Duodenal mucosa (tissue), 2 donors: ENCODE data around the gene ZFYVE19.

Source experiments
- H3K27ac ChIP-seq: one replicate; pipeline ENCODE4 v1.7.0; 2013; ENCODE audit warnings: low read depth, low read length
- H3K27me3 ChIP-seq, 2 donors: one replicate each; pipeline ENCODE4 v1.7.0; 2013; ENCODE audit warnings: low read length in 2 of 2, control low read depth in 1 of 2; ENCODE audit not compliant: insufficient read depth in 2 of 2, control insufficient read depth in 1 of 2
- H3K36me3 ChIP-seq, 2 donors: one replicate each; pipeline ENCODE4 v1.7.0; 2013; ENCODE audit warnings: low read length in 2 of 2, control low read depth in 1 of 2; ENCODE audit not compliant: insufficient read depth in 2 of 2, control insufficient read depth in 1 of 2
- H3K4me1 ChIP-seq, 2 donors: one replicate each; pipeline ENCODE4 v1.7.0; 2013; ENCODE audit warnings: low read length in 2 of 2, control low read depth in 1 of 2; ENCODE audit not compliant: insufficient read depth in 2 of 2, control insufficient read depth in 1 of 2
- H3K4me3 ChIP-seq, 2 donors: one replicate each; pipeline ENCODE4 v1.7.0; 2013; ENCODE audit warnings: low read length in 2 of 2, low read depth in 1 of 2
- H3K9ac ChIP-seq, 2 donors: one replicate each; pipeline ENCODE4 v1.7.0; 2013; ENCODE audit warnings: low read length in 2 of 2, low read depth in 1 of 2
- H3K9me3 ChIP-seq, 2 donors: one replicate each; pipeline ENCODE4 v1.7.0; 2013; ENCODE audit warnings: low read length in 2 of 2, control low read depth in 1 of 2; ENCODE audit not compliant: control insufficient read depth in 1 of 2

ZFYVE19 gene

GRCh38 chr15:40812721-40813425 lies 6.0 kb downstream of the ZFYVE19 start:
- peaks cover 30 to 52% of the 10 kb centered on the region in 2 donors for H3K36me3 ChIP-seq

DNA sequence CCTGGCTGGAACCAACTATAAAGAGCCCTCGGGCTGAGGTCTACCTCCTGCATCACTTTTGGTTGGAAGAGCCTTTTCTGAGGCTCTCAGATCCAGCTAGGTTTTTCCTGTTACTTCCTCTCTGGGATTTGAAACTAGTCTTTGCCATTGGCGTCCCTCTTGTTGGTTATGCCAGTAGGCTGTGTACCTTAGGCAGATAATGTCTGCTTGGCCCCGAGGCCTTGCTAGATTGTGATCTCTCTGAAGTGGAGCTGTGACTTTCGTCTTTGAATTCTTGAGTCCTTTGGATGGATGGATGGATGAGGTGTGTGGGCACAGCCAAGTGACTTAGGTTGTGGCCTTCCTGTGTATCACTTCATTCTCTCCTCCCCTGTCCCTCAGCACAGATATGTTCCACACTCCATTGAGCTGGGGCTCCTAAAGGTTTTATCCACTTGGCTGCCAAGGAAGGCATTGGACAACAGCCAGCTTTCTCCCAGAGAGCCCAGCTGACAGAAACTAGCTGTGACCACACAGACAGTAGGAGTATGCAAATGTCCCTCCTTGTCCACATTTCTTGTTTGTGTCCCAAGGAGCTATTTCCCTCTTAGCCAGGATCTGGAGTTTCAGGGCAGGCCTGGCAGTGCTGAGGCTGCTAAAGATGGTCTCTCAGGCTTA lies 8.3 kb downstream of the ZFYVE19 start:
- no peak overlapping the region for H3K27ac ChIP-seq

More at GRCh38 chr15:40812721-40813425, 6.0 kb downstream of the ZFYVE19 start:
- no peak overlapping the region for H3K9ac ChIP-seq
- H3K27ac ChIP-seq, result no peak overlapping the region
- no peaks in the 10 kb centered on the region for H3K9me3 ChIP-seq
- H3K27me3 ChIP-seq, result no peaks in the 10 kb centered on the region
- peaks cover 11 to 22% of the 10 kb centered on the region in 2 donors for H3K4me1 ChIP-seq
- no peak overlapping the region for H3K4me3 ChIP-seq

GRCh38 chr15:40819048-40819447 lies 12.2 kb downstream of the ZFYVE19 start:
- H3K4me1 ChIP-seq, result no peaks in the 10 kb centered on the region
- no peaks in the 10 kb centered on the region for H3K9me3 ChIP-seq
- no peaks in the 10 kb centered on the region for H3K27me3 ChIP-seq
- H3K4me3 ChIP-seq, result no peak overlapping the region
- H3K9ac ChIP-seq, result no peak overlapping the region
- H3K36me3 ChIP-seq, result peaks cover 15 to 18% of the 10 kb centered on the region in 2 donors
- no peak overlapping the region for H3K27ac ChIP-seq

More for the DNA sequence above, 8.3 kb downstream of the ZFYVE19 start:
- Histone ChIP-seq H3K9me3 (no peaks in the 10 kb centered on the region), H3K9ac (no peak overlapping the region), H3K4me3 (no peak overlapping the region), H3K27me3 (no peaks in the 10 kb centered on the region), H3K36me3 (peaks cover 30 to 46% of the 10 kb centered on the region in 2 donors), H3K4me1 (no peaks in the 10 kb centered on the region)

- Histone ChIP-seq H3K27me3 (no peaks in the 10 kb centered on the region), H3K9me3 (no peaks in the 10 kb centered on the region), H3K4me3 (no peak overlapping the region), H3K27ac (no peak overlapping the region), H3K9ac (no peak overlapping the region), H3K36me3 (no peaks in the 10 kb centered on the region), H3K4me1 (peaks cover 0 to 17% of the 10 kb centered on the region in 2 donors)
Observed at GRCh38 chr15:40821195-40821594, 14.3 kb downstream of the ZFYVE19 start.

- no peak overlapping the region for H3K9ac ChIP-seq
- no peaks in the 10 kb centered on the region for H3K27me3 ChIP-seq
- H3K9me3 ChIP-seq, result no peaks in the 10 kb centered on the region
- H3K4me3 ChIP-seq, result no peak overlapping the region
- no peak overlapping the region for H3K27ac ChIP-seq
- peaks cover 1 to 24% of the 10 kb centered on the region in 2 donors for H3K4me1 ChIP-seq
- no peaks in the 10 kb centered on the region for H3K36me3 ChIP-seq
Observed at GRCh38 chr15:40823572-40824343, 16.9 kb downstream of the ZFYVE19 start.

GRCh38 chr15:40825661-40826422 lies 19.0 kb downstream of the ZFYVE19 start:
- Histone ChIP-seq H3K4me3 (peak overlapping the region; percentile 48 to 53), H3K4me1 (peaks cover 5 to 24% of the 10 kb centered on the region in 2 donors), H3K27me3 (no peaks in the 10 kb centered on the region), H3K36me3 (no peaks in the 10 kb centered on the region), H3K9me3 (no peaks in the 10 kb centered on the region), H3K27ac (no peak overlapping the region), H3K9ac (peak overlapping the region in 1 of 2 donors; percentile 51)

DNA sequence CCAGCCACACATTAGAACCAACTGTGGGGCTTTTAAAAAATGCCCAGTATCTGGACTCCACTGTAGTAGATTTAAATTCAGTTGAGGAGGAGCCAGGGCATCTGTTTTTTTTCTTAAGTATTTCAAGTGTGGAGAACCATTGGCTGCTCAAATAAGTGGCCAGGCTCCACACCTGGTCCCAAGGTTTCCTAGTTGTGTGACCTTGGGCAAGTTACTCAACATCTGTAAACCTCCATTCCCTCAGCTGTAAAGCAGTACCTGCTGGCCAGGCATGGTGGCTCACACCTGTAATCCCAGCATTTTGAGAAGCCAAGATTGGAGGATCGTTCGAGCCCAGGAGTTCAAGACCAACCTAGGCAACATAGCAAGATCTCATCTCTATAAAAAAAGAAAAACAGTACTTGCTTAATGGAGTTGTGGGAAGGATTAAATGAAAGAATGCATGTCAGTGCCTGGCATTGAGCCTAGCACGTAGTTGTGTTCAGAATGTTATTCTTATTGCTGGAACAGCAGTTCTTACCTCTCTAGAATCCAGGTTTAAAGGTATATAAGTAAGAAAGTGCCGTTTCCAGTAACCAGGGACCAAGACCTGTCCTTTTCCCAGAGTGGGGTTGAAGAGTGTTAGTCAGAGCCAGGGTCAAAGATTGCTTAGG lies 19.7 kb downstream of the ZFYVE19 start:
- Histone ChIP-seq H3K4me1 (peaks cover 5 to 24% of the 10 kb centered on the region in 2 donors), H3K4me3 (peak overlapping the region; percentile 48 to 53), H3K27ac (no peak overlapping the region), H3K27me3 (no peaks in the 10 kb centered on the region), H3K9ac (peak overlapping the region in 1 of 2 donors; percentile 51), H3K36me3 (no peaks in the 10 kb centered on the region), H3K9me3 (no peaks in the 10 kb centered on the region)

DNA sequence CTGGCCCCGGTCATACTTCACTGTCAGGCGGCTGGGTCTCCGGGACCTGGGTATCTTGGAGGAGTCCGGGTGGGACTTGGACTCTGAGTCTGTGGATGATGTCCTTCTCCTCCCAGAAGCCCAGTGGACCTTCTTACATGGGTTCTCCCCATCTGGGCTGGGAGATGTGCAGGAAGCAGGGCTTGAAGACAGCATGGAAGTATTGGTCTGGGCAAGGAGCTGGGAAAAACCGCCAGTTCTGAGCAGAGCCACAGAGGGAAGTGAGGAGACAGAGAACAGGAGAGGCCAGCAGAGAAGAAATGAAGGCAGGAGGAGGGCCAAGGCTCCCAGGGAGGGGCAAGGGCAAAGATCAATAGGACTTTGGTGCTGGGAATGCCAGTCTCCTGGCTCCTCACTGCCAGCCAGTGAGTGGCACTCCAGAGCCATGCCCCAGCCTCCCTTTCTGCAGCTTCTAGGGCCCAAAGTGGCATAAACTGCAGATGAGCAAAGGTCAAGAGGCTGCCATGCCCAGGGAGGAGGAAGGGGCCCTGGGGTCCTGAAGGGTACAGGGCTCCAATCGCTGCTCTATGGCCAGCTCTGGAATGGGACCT lies 21.7 kb downstream of the ZFYVE19 start, which contains the start of gene PPP1R14D:
Gene PPP1R14D (minus strand): TSS at position 262 of the 590 bp plus-strand sequence. CDS start 67 bp downstream, at position 195.
- Histone ChIP-seq H3K27ac (peak within 1 kb of the TSS; percentile 71), H3K9me3 (no peaks in the 10 kb centered on the region), H3K9ac (peak within 1 kb of the TSS; percentile 76 to 77), H3K4me3 (peak within 1 kb of the TSS; percentile 75 to 82), H3K27me3 (no peaks in the 10 kb centered on the region), H3K4me1 (peaks cover 5 to 24% of the 10 kb centered on the region in 2 donors), H3K36me3 (no peaks in the 10 kb centered on the region)

- H3K27ac ChIP-seq, result peak overlapping the region; percentile 71
- H3K9me3 ChIP-seq, result no peaks in the 10 kb centered on the region
- no peaks in the 10 kb centered on the region for H3K36me3 ChIP-seq
- H3K4me1 ChIP-seq, result peaks cover 5 to 24% of the 10 kb centered on the region in 2 donors
- peak overlapping the region; percentile 53 to 75 for H3K4me3 ChIP-seq
- H3K9ac ChIP-seq, result peak overlapping the region; percentile 36 to 45
- no peaks in the 10 kb centered on the region for H3K27me3 ChIP-seq
Observed at GRCh38 chr15:40829115-40829514, 22.2 kb downstream of the ZFYVE19 start.
